ENCODE results near the gene SH3RF2.

SH3RF2 gene

GRCh38 chr5:145971701-145972100 is 35.3 kb downstream of the SH3RF2 start:
- Histone ChIP-seq H3K4me3 (ENCODE audit: low read length) (no peak overlapping the region), H3K36me3 (replicated peaks; ENCODE audit: insufficient read depth, low read length) (no peaks in the 10 kb centered on the region), H2AFZ (ENCODE audit: low read length) (no peak overlapping the region), H3K27ac (ENCODE audit: low read length) (no peak overlapping the region), H3K9me2 (replicated peaks; ENCODE audit: insufficient read depth, low read length) (no peaks in the 10 kb centered on the region), H3K27me3 (replicated peaks; ENCODE audit: insufficient read depth, low read length) (no peaks in the 10 kb centered on the region), H3K9ac (ENCODE audit: low read length) (no peak overlapping the region), H3K79me2 (ENCODE audit: low read length) (no peaks in the 10 kb centered on the region), H3K4me1 (ENCODE audit: low read length) (peaks cover 17% of the 10 kb centered on the region), H4K20me1 (ENCODE audit: insufficient read depth, low read length) (no peaks in the 10 kb centered on the region), H3K4me2 (ENCODE audit: low read depth, low read length) (no peak overlapping the region), H3K9me3 (replicated peaks; ENCODE audit: insufficient read depth, low read length) (no peaks in the 10 kb centered on the region), H3F3A (ENCODE audit: insufficient read depth, low read length) (no peaks in the 10 kb centered on the region)
- TF ChIP-seq EZH2phosphoT487 (IDR thresholded peaks at IDR 0.05; ENCODE audit: low read length) = no peak
- TF ChIP-seq, protein P1, sequence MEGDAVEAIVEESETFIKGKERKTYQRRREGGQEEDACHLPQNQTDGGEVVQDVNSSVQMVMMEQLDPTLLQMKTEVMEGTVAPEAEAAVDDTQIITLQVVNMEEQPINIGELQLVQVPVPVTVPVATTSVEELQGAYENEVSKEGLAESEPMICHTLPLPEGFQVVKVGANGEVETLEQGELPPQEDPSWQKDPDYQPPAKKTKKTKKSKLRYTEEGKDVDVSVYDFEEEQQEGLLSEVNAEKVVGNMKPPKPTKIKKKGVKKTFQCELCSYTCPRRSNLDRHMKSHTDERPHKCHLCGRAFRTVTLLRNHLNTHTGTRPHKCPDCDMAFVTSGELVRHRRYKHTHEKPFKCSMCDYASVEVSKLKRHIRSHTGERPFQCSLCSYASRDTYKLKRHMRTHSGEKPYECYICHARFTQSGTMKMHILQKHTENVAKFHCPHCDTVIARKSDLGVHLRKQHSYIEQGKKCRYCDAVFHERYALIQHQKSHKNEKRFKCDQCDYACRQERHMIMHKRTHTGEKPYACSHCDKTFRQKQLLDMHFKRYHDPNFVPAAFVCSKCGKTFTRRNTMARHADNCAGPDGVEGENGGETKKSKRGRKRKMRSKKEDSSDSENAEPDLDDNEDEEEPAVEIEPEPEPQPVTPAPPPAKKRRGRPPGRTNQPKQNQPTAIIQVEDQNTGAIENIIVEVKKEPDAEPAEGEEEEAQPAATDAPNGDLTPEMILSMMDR (IDR thresholded peaks at IDR 0.05; ENCODE audit: low read length) = no peak
- TF ChIP-seq EZH2 (optimal IDR thresholded peaks at IDR 0.05; ENCODE audit: low read depth, low read length) = no peak
- DNase-seq = no peak

DNA sequence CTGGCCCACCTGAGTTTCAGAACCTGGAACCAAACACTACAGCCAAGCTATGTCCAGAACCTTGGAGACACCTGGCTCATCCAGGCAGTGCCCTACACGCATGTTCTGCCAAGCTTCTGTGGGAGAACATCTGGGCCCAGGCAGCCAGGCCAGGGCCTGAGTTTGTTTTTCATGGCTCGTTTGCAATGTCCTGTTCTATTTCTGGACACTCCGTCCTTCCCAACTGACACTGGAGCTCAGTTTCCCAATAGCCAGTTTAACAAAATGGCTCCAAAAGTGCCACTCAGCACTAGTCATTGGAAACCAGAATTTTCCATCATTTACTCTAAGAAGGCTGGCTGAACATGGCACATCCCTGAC is 38.6 kb downstream of the SH3RF2 start:
- Histone ChIP-seq H3K79me2 (ENCODE audit: low read length) (no peaks in the 10 kb centered on the region), H4K20me1 (ENCODE audit: insufficient read depth, low read length) (no peaks in the 10 kb centered on the region), H2AFZ (ENCODE audit: low read length) (no peak overlapping the region), H3K4me2 (ENCODE audit: low read depth, low read length) (no peak overlapping the region), H3F3A (ENCODE audit: insufficient read depth, low read length) (no peaks in the 10 kb centered on the region), H3K9ac (ENCODE audit: low read length) (no peak overlapping the region), H3K9me2 (replicated peaks; ENCODE audit: insufficient read depth, low read length) (no peaks in the 10 kb centered on the region), H3K4me3 (ENCODE audit: low read length) (no peak overlapping the region), H3K9me3 (replicated peaks; ENCODE audit: insufficient read depth, low read length) (no peaks in the 10 kb centered on the region), H3K27me3 (replicated peaks; ENCODE audit: insufficient read depth, low read length) (no peaks in the 10 kb centered on the region), H3K36me3 (replicated peaks; ENCODE audit: insufficient read depth, low read length) (no peaks in the 10 kb centered on the region), H3K4me1 (ENCODE audit: low read length) (peaks cover 21% of the 10 kb centered on the region), H3K27ac (ENCODE audit: low read length) (no peak overlapping the region)
- TF ChIP-seq EZH2 (optimal IDR thresholded peaks at IDR 0.05; ENCODE audit: low read depth, low read length) (no peak), EZH2phosphoT487 (IDR thresholded peaks at IDR 0.05; ENCODE audit: low read length) (no peak)
- TF ChIP-seq, protein P1 (IDR thresholded peaks at IDR 0.05; ENCODE audit: low read length) = no peak
- no peak for DNase-seq

- Histone ChIP-seq H3K9ac (ENCODE audit: low read length) (no peak overlapping the region), H2AFZ (ENCODE audit: low read length) (no peak overlapping the region), H3K9me3 (replicated peaks; ENCODE audit: insufficient read depth, low read length) (no peaks in the 10 kb centered on the region), H4K20me1 (ENCODE audit: insufficient read depth, low read length) (no peaks in the 10 kb centered on the region), H3K9me2 (replicated peaks; ENCODE audit: insufficient read depth, low read length) (no peaks in the 10 kb centered on the region), H3F3A (ENCODE audit: insufficient read depth, low read length) (no peaks in the 10 kb centered on the region), H3K4me1 (ENCODE audit: low read length) (peaks cover 21% of the 10 kb centered on the region), H3K4me2 (ENCODE audit: low read depth, low read length) (peak overlapping the region; percentile 53; the same call in 1 of the 2 replicates), H3K79me2 (ENCODE audit: low read length) (no peaks in the 10 kb centered on the region), H3K27me3 (replicated peaks; ENCODE audit: insufficient read depth, low read length) (no peaks in the 10 kb centered on the region), H3K27ac (ENCODE audit: low read length) (peak overlapping the region; percentile 55; the same call in 1 of the 2 replicates), H3K36me3 (replicated peaks; ENCODE audit: insufficient read depth, low read length) (no peaks in the 10 kb centered on the region), H3K4me3 (ENCODE audit: low read length) (no peak overlapping the region)
- DNase-seq = no peak
- no peak for TF ChIP-seq EZH2phosphoT487 (IDR thresholded peaks at IDR 0.05; ENCODE audit: low read length)
- TF ChIP-seq, protein P1 (IDR thresholded peaks at IDR 0.05; ENCODE audit: low read length) = no peak
- no peak for TF ChIP-seq EZH2 (optimal IDR thresholded peaks at IDR 0.05; ENCODE audit: low read depth, low read length)
Measured at GRCh38 chr5:145975361-145976066, 39.1 kb downstream of the SH3RF2 start.
